K562 (cell line): ENCODE results near the gene METTL23. TPM values are rescaled to one million over a fixed set of nuclear protein-coding genes. Genes with fewer than 3 reads are reported as not detected.

Source experiments
- HMBOX1 ChIP-seq: sonication (generic); IDR thresholded peaks from 2 replicates; pipeline ENCODE4 v1.6.1; 2016
- RNF219 ChIP-seq: fragments of 250-450 bp; sonication (Bioruptor Pico); IDR thresholded peaks from 2 replicates; pipeline ENCODE4 v1.5.0; 2022; ENCODE audit warnings: mild to moderate bottlenecking
- SIX5 ChIP-seq, 2 experiments: IDR thresholded peaks; 2 replicates each; pipeline ENCODE4 v1.6.1; 2011; ENCODE audit warnings: low read length in 2 of 2, borderline replicate concordance in 1 of 2, low read depth in 1 of 2, mild to moderate bottlenecking in 1 of 2, moderate library complexity in 1 of 2; ENCODE audit not compliant: insufficient read depth in 1 of 2
- SMARCA5 ChIP-seq: fragments of 450-650 bp; IDR thresholded peaks from 2 replicates; pipeline ENCODE4 v1.6.1; 2016
- SRF ChIP-seq, 2 experiments: fragments of 250-450, 450-650 bp in 1 of 2; sonication (Bioruptor Pico) in 1 of 2; sonication (generic) in 1 of 2; formaldehyde crosslinking; IDR thresholded peaks; 2 replicates each; pipeline versions ENCODE4 v1.5.0 to v1.5.1; 2020 to 2022; ENCODE audit warnings: mild to moderate bottlenecking in 1 of 2, missing genetic modification reagents in 1 of 2
- STAT5B ChIP-seq: fragments of 250-450 bp; sonication (Bioruptor Pico); IDR thresholded peaks from 2 replicates; pipeline ENCODE4 v1.8.0; 2021; ENCODE audit warnings: mild to moderate bottlenecking, inconsistent platforms
- TFAP4 ChIP-seq: sonication (generic); formaldehyde crosslinking; IDR thresholded peaks from 2 replicates; pipeline ENCODE4 v1.8.0; 2022; ENCODE audit warnings: missing genetic modification reagents, mild to moderate bottlenecking, moderate library complexity, borderline replicate concordance
- ZFX ChIP-seq: sonication (generic); formaldehyde crosslinking; IDR thresholded peaks from 2 replicates; pipeline ENCODE4 v1.8.0; 2022; ENCODE audit warnings: mild to moderate bottlenecking, missing genetic modification reagents, moderate library complexity
- ZNF407 ChIP-seq: fragments of 450-650 bp; IDR thresholded peaks from 2 replicates; pipeline ENCODE4 v1.6.1; 2016; ENCODE audit warnings: low read depth
- ZNF639 ChIP-seq, 2 experiments: fragments of 200-800 bp in 1 of 2; sonication (Bioruptor generic) in 1 of 2; sonication (generic) in 1 of 2; formaldehyde crosslinking in 1 of 2; IDR thresholded peaks in 1 of 2; conservative IDR thresholded peaks in 1 of 2; 2 replicates each; pipeline versions ENCODE4 v1.5.0 to v1.6.1; 2016 to 2020; ENCODE audit warnings: missing compliant biosample characterization in 1 of 2, missing genetic modification characterization in 1 of 2, missing genetic modification reagents in 1 of 2
- ZNF77 ChIP-seq: fragments of 250-450 bp; sonication (Bioruptor Pico); IDR thresholded peaks from 2 replicates; pipeline ENCODE4 v1.5.0; 2020
- polyA plus RNA-seq, 8 experiments: library from polyadenylated mRNA; depleted of rRNA in 4 of 8; stranded (reverse) in 5 of 8; unstranded in 3 of 8; fragments of >200 nt; fragmentation: Nextera tagmentation in 2 of 8; fragmentation: Illumina TruSeq in 1 of 8; extraction: Ambion mirVana in 2 of 8; extraction: Trizol in 1 of 8; gene quantifications; 2 replicates each; pipeline versions ENCODE4 v1.2.1 to v1.2.3, GENCODE V29; 2011 to 2014; ENCODE audit warnings: inconsistent platforms in 1 of 8, missing spikeins in 1 of 8
- total RNA-seq, 7 experiments: library from RNA; depleted of rRNA in 6 of 7; stranded (reverse); fragments of >200 nt in 6 of 7; fragmentation: Illumina TruSeq in 2 of 7; extraction: Trizol in 2 of 7; gene quantifications; 2 replicates each; pipeline versions ENCODE4 v1.2.1 to v1.2.3, GENCODE V29; 2011 to 2021; ENCODE audit warnings: low replicate concordance in 1 of 7

The METTL23 gene
- total and polyA plus RNA-seq, 9 of the 15 experiments (the other 6 are each of a cell fraction or from before 2014, with no cell fraction given) = 29.4 to 67.3 (median 41.6) TPM

- no peak for TF ChIP-seq ZNF407
- no peak for TF ChIP-seq STAT5B (CRISPR knock-in tag)
- TF ChIP-seq TFAP4 (CRISPR knock-in tag) = peak; percentile 20; the same call in 1 of the 2 replicates
- TF ChIP-seq SIX5 (IDR thresholded peaks at IDR 0.05; ENCODE audit: borderline replicate concordance in 1 of 2, insufficient read depth in 1 of 2, low read depth in 1 of 2, low read length in 2 of 2) = no peak
- TF ChIP-seq SRF (CRISPR knock-in tag; IDR thresholded peaks at IDR 0.05) = peak in 1 of 2 experiments; percentile 69; a peak in 1 of 4 replicates
- no peak for TF ChIP-seq ZNF639 (CRISPR knock-in tag; conservative IDR thresholded peaks at IDR 0.05 in 1 of 2, IDR thresholded peaks at IDR 0.05 in 1 of 2)
- TF ChIP-seq ZNF77 (CRISPR knock-in tag) = no peak
- TF ChIP-seq HMBOX1 = no peak
- no peak for TF ChIP-seq RNF219
- TF ChIP-seq SMARCA5 = no peak
- 0 out of 2 replicates have a peak, but pooled peaks have one; percentile 3 for TF ChIP-seq ZFX (CRISPR knock-in tag)
Measured at GRCh38 chr17:76709077-76709950, 17.3 kb upstream of the METTL23 start (continued).
